Panc1 (cell line): ENCODE data around the gene TXK. TPM values are rescaled to one million over a fixed set of nuclear protein-coding genes. Genes with fewer than 3 reads are reported as not detected.

Experiments used
- ATAC-seq: fragments of 200-7000 bp; cut with Tn5 transposase; 2 replicates; pipeline ENCODE4 v1.9.1; 2020; ENCODE audit warnings: mild to moderate bottlenecking, moderate library complexity
- BruUV-seq: library from RNA; stranded (reverse); fragments of 400-500 nt; replicated peaks from 2 replicates; lab custom pipeline; 2021; lab: Mats Ljungman, UMichigan
- CTCF ChIA-PET: fragments of 300-600 bp; sonication (Branson Sonifier 250); formaldehyde crosslinking; loops from one replicate; lab custom pipeline; 2022; ENCODE audit warnings: antibody characterized with exemption; lab: Charles Lee
- POLR2A ChIA-PET: fragments of 300-600 bp; sonication (Branson Sonifier 250); formaldehyde crosslinking; loops from one replicate; lab custom pipeline; 2022; ENCODE audit warnings: antibody characterized with exemption; lab: Charles Lee
- DNase-seq: peaks from one replicate; pipeline ENCODE4 v3.0.0-alpha.2; 2010; ENCODE audit warnings: low read depth, low spot score
- H3K27ac ChIP-seq: 2 replicates; pipeline ENCODE4 v1.5.1; 2011; ENCODE audit warnings: mild to moderate bottlenecking, low read length, inconsistent platforms
- H3K27me3 ChIP-seq: fragments of 200-500 bp; sonication (Bioruptor generic); 2 replicates; pipeline ENCODE4 v1.6.0; 2014; ENCODE audit warnings: low read length, inconsistent platforms; ENCODE audit not compliant: control insufficient read depth, insufficient read depth
- H3K36me3 ChIP-seq: fragments of 200-500 bp; sonication (Bioruptor generic); 2 replicates; pipeline ENCODE4 v1.5.1; 2014; ENCODE audit warnings: inconsistent platforms, mild to moderate bottlenecking, low read length, moderate library complexity; ENCODE audit not compliant: control insufficient read depth, insufficient read depth
- H3K4me1 ChIP-seq: 2 replicates; pipeline ENCODE4 v1.5.1; 2011; ENCODE audit warnings: inconsistent platforms, mild to moderate bottlenecking, low read length, moderate library complexity; ENCODE audit not compliant: control insufficient read depth, insufficient read depth
- H3K4me3 ChIP-seq, 2 experiments: 2 replicates each; pipeline ENCODE4 v1.5.1; 2011 to 2012; ENCODE audit warnings: low read depth in 2 of 2, low read length in 2 of 2, mild to moderate bottlenecking in 2 of 2, inconsistent platforms in 1 of 2, moderate library complexity in 1 of 2
- H3K9me3 ChIP-seq: fragments of 200-500 bp; sonication (Bioruptor generic); 2 replicates; pipeline ENCODE4 v1.5.1; 2014; ENCODE audit warnings: low read depth, mild to moderate bottlenecking, inconsistent platforms, low read length, moderate library complexity; ENCODE audit not compliant: control insufficient read depth, insufficient read depth
- POLR2AphosphoS5 ChIP-seq: IDR thresholded peaks from 2 replicates; pipeline ENCODE4 v1.6.1; 2012; ENCODE audit warnings: mild to moderate bottlenecking, low read depth, low read length, moderate library complexity
- SIN3A ChIP-seq: IDR thresholded peaks from 2 replicates; pipeline ENCODE4 v1.6.1; 2012; ENCODE audit warnings: low read depth, mild to moderate bottlenecking, low read length, moderate library complexity, borderline replicate concordance; ENCODE audit not compliant: insufficient read depth
- TCF7L2 ChIP-seq: IDR thresholded peaks from 2 replicates; pipeline ENCODE4 v1.6.1; 2011; ENCODE audit warnings: mild to moderate bottlenecking, low read depth, low read length, inconsistent platforms
- in situ Hi-C: cut with HindIII; loops from 2 replicates; pipeline ENCODE4 v1.10.0; 2016; ENCODE audit warnings: low sequenced_read_pairs, low pct_unique_long_range_greater_than_20kb
- intact Hi-C: fragments of 100-400 bp; cut with micrococcal nuclease; formaldehyde crosslinking; loops from one replicate; pipeline ENCODE4 v1.10.0; 2022; ENCODE audit not compliant: unreplicated experiment
- total RNA-seq: library from RNA; stranded (reverse); gene quantifications from one replicate; pipeline ENCODE4 v1.2.1, GENCODE V29; 2021; ENCODE audit not compliant: unreplicated experiment
- TF ChIP-seq, protein P1 (sequence below), 2 experiments: IDR thresholded peaks; 2 replicates each; pipeline ENCODE4 v1.6.1; 2011 to 2012; ENCODE audit warnings: low read depth in 2 of 2, control low read depth in 1 of 2, low read length in 1 of 2, mild to moderate bottlenecking in 1 of 2, moderate library complexity in 1 of 2; ENCODE audit not compliant: insufficient read depth in 1 of 2
- TF ChIP-seq, protein P2 (sequence below): fragments of 450-650 bp; IDR thresholded peaks from 2 replicates; pipeline ENCODE4 v1.5.1; 2017; ENCODE audit warnings: mild to moderate bottlenecking

The TXK gene
- total RNA-seq, 1 experiment from 2014 or later = 0.26 TPM

DNA sequence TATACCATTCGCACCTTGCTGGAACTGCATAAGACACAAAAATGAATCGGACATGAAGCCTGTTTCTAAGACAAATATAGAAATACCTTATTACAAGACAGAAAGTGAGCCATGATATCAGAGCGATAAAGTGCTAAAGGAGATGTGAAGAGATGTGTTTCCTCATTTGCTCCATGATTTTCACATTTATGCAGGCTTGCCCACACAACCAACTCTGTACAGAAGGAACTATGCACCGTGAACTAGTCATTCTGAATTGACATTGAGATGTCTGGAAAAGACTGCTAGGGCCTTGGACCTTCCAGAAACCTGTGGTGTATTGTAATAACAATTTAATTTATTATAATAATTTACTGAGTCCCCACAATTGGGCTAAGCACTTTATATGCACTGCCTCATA is 38.6 kb upstream of the TXK start:
- no peak for DNase-seq
- ChIA-PET POLR2A (no interaction called here), CTCF (no interaction called here)
- H3K27ac ChIP-seq = no peak overlapping the region
- in situ Hi-C loops = no loop called here
- ATAC-seq = no peak
- no peaks in the 10 kb centered on the region for H3K9me3 ChIP-seq
- TF ChIP-seq, protein P1, sequence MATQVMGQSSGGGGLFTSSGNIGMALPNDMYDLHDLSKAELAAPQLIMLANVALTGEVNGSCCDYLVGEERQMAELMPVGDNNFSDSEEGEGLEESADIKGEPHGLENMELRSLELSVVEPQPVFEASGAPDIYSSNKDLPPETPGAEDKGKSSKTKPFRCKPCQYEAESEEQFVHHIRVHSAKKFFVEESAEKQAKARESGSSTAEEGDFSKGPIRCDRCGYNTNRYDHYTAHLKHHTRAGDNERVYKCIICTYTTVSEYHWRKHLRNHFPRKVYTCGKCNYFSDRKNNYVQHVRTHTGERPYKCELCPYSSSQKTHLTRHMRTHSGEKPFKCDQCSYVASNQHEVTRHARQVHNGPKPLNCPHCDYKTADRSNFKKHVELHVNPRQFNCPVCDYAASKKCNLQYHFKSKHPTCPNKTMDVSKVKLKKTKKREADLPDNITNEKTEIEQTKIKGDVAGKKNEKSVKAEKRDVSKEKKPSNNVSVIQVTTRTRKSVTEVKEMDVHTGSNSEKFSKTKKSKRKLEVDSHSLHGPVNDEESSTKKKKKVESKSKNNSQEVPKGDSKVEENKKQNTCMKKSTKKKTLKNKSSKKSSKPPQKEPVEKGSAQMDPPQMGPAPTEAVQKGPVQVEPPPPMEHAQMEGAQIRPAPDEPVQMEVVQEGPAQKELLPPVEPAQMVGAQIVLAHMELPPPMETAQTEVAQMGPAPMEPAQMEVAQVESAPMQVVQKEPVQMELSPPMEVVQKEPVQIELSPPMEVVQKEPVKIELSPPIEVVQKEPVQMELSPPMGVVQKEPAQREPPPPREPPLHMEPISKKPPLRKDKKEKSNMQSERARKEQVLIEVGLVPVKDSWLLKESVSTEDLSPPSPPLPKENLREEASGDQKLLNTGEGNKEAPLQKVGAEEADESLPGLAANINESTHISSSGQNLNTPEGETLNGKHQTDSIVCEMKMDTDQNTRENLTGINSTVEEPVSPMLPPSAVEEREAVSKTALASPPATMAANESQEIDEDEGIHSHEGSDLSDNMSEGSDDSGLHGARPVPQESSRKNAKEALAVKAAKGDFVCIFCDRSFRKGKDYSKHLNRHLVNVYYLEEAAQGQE (IDR thresholded peaks at IDR 0.05; ENCODE audit: insufficient read depth in 1 of 2, low read depth in 2 of 2, low read length in 1 of 2) = no peak
- no peak for TF ChIP-seq TCF7L2
- TF ChIP-seq, protein P2, sequence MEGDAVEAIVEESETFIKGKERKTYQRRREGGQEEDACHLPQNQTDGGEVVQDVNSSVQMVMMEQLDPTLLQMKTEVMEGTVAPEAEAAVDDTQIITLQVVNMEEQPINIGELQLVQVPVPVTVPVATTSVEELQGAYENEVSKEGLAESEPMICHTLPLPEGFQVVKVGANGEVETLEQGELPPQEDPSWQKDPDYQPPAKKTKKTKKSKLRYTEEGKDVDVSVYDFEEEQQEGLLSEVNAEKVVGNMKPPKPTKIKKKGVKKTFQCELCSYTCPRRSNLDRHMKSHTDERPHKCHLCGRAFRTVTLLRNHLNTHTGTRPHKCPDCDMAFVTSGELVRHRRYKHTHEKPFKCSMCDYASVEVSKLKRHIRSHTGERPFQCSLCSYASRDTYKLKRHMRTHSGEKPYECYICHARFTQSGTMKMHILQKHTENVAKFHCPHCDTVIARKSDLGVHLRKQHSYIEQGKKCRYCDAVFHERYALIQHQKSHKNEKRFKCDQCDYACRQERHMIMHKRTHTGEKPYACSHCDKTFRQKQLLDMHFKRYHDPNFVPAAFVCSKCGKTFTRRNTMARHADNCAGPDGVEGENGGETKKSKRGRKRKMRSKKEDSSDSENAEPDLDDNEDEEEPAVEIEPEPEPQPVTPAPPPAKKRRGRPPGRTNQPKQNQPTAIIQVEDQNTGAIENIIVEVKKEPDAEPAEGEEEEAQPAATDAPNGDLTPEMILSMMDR = no peak
- TF ChIP-seq SIN3A = no peak
- no peak for TF ChIP-seq POLR2AphosphoS5
- H3K27me3 ChIP-seq = no peaks in the 10 kb centered on the region
- intact Hi-C loops = no loop called here
- no TSS peak for BruUV-seq
- no peaks in the 10 kb centered on the region for H3K36me3 ChIP-seq
- no peak overlapping the region for H3K4me3 ChIP-seq
- no peaks in the 10 kb centered on the region for H3K4me1 ChIP-seq

DNA sequence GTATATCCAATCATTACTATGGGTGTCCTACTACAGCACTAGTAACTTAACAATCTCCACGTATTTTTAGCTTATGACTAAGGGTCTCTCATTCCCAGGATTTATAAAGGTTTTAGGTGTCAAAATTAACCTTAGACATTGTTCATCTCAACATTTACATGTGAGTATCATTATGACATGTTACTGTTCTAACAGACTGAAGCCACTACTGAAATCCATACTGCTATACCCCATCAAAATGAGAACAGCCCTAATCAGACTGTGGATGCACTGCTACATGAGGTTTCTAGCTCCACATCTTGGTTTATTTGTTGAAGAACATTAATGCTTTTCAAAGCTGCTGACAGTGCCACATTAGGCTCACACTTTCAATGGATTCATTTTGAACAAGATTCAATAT is 35.6 kb upstream of the TXK start:
- intact Hi-C loops (no loop called here), in situ Hi-C loops (no loop called here)
- H3K27me3 ChIP-seq = no peaks in the 10 kb centered on the region
- ATAC-seq (no peak), DNase-seq (no peak)
- H3K9me3 ChIP-seq = no peaks in the 10 kb centered on the region
- TF ChIP-seq, protein P2 = no peak
- TF ChIP-seq TCF7L2 = no peak
- no peak for TF ChIP-seq SIN3A
- TF ChIP-seq, protein P1 (IDR thresholded peaks at IDR 0.05; ENCODE audit: insufficient read depth in 1 of 2, low read depth in 2 of 2, low read length in 1 of 2) = no peak
- TF ChIP-seq POLR2AphosphoS5 = no peak
- no peaks in the 10 kb centered on the region for H3K4me1 ChIP-seq
- CTCF ChIA-PET = no interaction called here
- H3K4me3 ChIP-seq = no peak overlapping the region
- no TSS peak for BruUV-seq
- H3K27ac ChIP-seq = no peak overlapping the region
- H3K36me3 ChIP-seq = no peaks in the 10 kb centered on the region
- POLR2A ChIA-PET = no interaction called here
